ENCODE results near the gene ANKRA2.

ANKRA2 gene, protein sequence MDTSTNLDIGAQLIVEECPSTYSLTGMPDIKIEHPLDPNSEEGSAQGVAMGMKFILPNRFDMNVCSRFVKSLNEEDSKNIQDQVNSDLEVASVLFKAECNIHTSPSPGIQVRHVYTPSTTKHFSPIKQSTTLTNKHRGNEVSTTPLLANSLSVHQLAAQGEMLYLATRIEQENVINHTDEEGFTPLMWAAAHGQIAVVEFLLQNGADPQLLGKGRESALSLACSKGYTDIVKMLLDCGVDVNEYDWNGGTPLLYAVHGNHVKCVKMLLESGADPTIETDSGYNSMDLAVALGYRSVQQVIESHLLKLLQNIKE

GRCh38 chr5:73565139-73565968 is at the start of gene ANKRA2, which contains the start of gene UTP15:
Gene ANKRA2, minus strand, starts transcription at chr5:73565639. Its CDS starts 2,758 bp downstream, at chr5:73562881.
Gene UTP15, plus strand, starts transcription at chr5:73565743. Its CDS starts 1,602 bp downstream, at chr5:73567345.
- Mint-ChIP-seq H3K36me3 (peaks cover 10% of the 10 kb centered on the region), H3K4me3 (peak within 1 kb of the TSS; percentile 100), H3K4me1 (peaks cover 49% of the 10 kb centered on the region), H3K9me3 (no peaks in the 10 kb centered on the region), H3K27ac (peak within 1 kb of the TSS; percentile 100), H3K27me3 (no peaks in the 10 kb centered on the region)

DNA sequence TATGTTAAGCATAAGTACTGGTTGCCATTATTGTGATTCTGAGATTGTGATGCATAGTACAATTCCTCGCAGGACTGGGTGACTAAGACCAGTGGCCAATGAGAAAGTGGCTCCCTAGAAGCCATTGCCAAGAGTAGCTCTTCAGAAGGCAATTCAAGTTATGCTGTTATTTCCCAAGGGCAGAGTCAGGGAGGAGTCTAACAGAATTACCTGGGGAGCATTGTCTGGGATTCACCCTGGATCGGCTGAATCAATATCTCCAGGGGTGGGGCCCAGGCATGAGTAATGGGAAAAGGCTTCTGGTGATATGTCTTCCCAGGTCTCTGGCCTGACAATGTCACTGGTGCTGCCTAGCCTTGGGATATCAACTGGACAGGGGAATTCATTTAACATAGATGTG is 49.6 kb upstream of the ANKRA2 start:
- Mint-ChIP-seq H3K36me3 (no peaks in the 10 kb centered on the region), H3K9me3 (no peaks in the 10 kb centered on the region), H3K4me3 (no peak overlapping the region), H3K27me3 (peaks cover 22% of the 10 kb centered on the region), H3K27ac (no peak overlapping the region), H3K4me1 (no peaks in the 10 kb centered on the region)

- H3K27ac Mint-ChIP-seq, result no peak overlapping the region
- no peaks in the 10 kb centered on the region for H3K36me3 Mint-ChIP-seq
- no peaks in the 10 kb centered on the region for H3K4me1 Mint-ChIP-seq
- H3K27me3 Mint-ChIP-seq, result peaks cover 20% of the 10 kb centered on the region
- no peaks in the 10 kb centered on the region for H3K9me3 Mint-ChIP-seq
- no peak overlapping the region for H3K4me3 Mint-ChIP-seq
These were observed 47.4 kb upstream of the ANKRA2 start for GRCh38 chr5:73612799-73613198.

DNA sequence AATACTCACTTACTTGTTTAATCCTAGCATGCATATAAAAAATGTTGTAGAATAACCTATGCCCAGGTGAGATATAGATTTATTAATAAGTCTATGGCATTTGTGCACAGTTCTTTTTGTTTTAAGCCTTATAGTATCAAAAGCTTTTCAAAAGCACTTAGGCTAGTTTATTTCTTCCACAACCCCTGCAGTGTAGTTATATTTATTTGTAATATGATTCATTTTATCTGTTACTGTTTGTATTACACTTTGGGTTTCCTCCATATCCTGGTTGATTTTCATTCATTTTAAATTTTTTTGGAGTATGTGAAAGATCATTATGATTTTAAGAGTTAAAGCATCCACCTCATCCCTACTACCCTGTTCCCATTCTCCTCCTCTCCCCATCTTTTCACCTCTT is 41.8 kb upstream of the ANKRA2 start:
- no peaks in the 10 kb centered on the region for H3K36me3 Mint-ChIP-seq
- H3K4me3 Mint-ChIP-seq, result no peak overlapping the region
- no peak overlapping the region for H3K27ac Mint-ChIP-seq
- H3K27me3 Mint-ChIP-seq, result peaks cover 12% of the 10 kb centered on the region
- H3K4me1 Mint-ChIP-seq, result no peaks in the 10 kb centered on the region
- no peaks in the 10 kb centered on the region for H3K9me3 Mint-ChIP-seq

DNA sequence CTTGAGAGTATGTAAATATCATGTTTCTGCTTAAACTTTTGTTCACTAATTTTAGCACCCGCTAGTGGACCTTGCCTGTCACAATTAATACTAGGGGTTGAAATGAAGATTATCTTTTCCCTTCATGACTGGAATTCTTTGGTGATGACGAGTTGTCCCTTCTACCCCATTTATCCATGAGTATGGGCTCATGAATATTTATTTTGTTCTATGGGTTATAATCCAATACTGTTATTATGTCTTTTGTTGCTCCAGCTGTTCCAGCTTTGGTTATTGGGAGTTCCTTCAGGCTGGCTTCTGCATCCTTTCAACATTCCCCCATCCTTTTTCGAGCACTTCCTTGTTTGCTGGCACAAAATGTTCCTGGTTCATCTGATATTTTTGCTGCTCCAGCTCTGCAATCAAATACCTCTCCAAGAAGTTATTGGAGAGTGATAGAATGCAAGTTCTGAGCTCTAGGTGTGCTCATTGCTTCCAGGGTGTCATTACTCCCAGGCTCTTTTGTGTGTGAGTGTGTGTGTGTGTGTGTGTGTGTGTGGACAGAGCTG is 40.8 kb upstream of the ANKRA2 start:
- Mint-ChIP-seq H3K9me3 (peaks cover 5% of the 10 kb centered on the region), H3K4me3 (no peak overlapping the region), H3K27me3 (peaks cover 8% of the 10 kb centered on the region), H3K27ac (no peak overlapping the region), H3K36me3 (peaks cover 2% of the 10 kb centered on the region), H3K4me1 (no peaks in the 10 kb centered on the region)

DNA sequence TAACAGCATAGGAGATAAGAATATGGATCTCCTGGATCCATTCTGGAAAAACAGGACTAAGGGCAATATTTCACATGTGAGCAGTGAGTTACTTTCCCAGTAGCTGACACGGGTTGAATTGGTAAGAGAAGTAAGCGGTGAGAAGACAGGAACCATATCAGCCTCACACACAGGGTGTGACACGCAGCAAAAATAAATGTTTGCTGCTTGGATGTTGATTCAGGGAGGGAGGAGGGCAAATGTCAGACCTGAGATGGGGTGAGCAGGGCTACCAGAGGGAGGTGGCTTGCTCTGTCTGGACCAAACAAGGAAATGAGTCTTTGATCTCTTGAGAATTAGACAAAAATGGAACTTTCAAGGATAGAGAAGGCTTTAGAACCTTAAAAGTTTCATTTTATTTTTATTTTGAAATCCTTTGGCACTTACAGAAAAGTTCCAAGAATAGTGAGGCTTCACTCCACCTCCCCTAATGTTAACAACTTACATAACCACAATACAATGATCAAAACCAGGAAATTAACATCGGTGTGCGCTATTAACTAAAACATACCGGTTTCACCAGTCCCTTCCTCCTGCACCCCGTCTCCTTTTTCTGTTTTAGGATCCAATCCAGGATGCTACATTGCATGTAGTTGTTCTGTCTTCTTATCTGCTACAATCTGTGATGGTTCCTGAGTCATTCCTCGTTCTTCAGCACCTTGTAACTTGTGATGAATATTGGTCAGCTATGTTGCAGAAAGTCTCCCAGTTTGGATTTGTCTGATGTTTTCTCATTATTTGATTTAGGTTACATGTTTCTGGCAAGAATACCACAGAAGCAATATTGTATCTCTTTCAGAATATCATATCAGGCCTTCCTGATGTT is 40.0 kb upstream of the ANKRA2 start:
- peaks cover 5% of the 10 kb centered on the region for H3K9me3 Mint-ChIP-seq
- no peaks in the 10 kb centered on the region for H3K4me1 Mint-ChIP-seq
- H3K27ac Mint-ChIP-seq, result no peak overlapping the region
- H3K4me3 Mint-ChIP-seq, result no peak overlapping the region
- peaks cover 2% of the 10 kb centered on the region for H3K27me3 Mint-ChIP-seq
- H3K36me3 Mint-ChIP-seq, result peaks cover 2% of the 10 kb centered on the region

GRCh38 chr5:73603998-73604397 is 38.6 kb upstream of the ANKRA2 start:
- Mint-ChIP-seq H3K9me3 (peaks cover 5% of the 10 kb centered on the region), H3K4me1 (no peaks in the 10 kb centered on the region), H3K27me3 (peaks cover 4% of the 10 kb centered on the region), H3K4me3 (no peak overlapping the region), H3K36me3 (peaks cover 2% of the 10 kb centered on the region), H3K27ac (no peak overlapping the region)

DNA sequence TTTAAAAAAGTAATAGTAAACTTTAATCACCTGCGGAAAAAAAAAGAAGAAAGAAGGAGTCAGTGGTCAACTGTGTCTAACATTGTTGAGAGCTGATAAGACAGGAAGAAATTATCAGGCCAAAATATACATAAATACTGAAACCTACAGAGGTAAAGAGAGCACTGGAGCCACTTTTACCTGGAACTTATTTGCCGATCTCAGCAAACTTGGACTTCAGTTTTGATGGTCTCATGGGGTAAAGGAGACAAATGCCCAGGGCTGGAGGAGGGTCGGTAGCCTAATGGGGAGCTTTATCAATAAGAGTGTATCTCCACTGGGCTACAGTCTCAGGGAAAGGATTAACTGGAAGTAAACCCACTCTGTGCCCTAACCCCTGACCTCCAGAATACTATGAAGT is 33.9 kb upstream of the ANKRA2 start:
- Mint-ChIP-seq H3K9me3 (peaks cover 5% of the 10 kb centered on the region), H3K27ac (no peak overlapping the region), H3K4me1 (no peaks in the 10 kb centered on the region), H3K4me3 (no peak overlapping the region), H3K27me3 (peaks cover 5% of the 10 kb centered on the region), H3K36me3 (peaks cover 2% of the 10 kb centered on the region)

- H3K27me3 Mint-ChIP-seq, result peaks cover 5% of the 10 kb centered on the region
- H3K36me3 Mint-ChIP-seq, result peaks cover 2% of the 10 kb centered on the region
- H3K27ac Mint-ChIP-seq, result no peak overlapping the region
- H3K4me3 Mint-ChIP-seq, result no peak overlapping the region
- H3K4me1 Mint-ChIP-seq, result no peaks in the 10 kb centered on the region
- H3K9me3 Mint-ChIP-seq, result peaks cover 4% of the 10 kb centered on the region
These were observed 31.4 kb upstream of the ANKRA2 start for GRCh38 chr5:73596705-73597328.

GRCh38 chr5:73592551-73592950 is 27.1 kb upstream of the ANKRA2 start:
- no peaks in the 10 kb centered on the region for H3K4me1 Mint-ChIP-seq
- no peaks in the 10 kb centered on the region for H3K27me3 Mint-ChIP-seq
- H3K27ac Mint-ChIP-seq, result no peak overlapping the region
- no peak overlapping the region for H3K4me3 Mint-ChIP-seq
- H3K9me3 Mint-ChIP-seq, result no peaks in the 10 kb centered on the region
- peaks cover 2% of the 10 kb centered on the region for H3K36me3 Mint-ChIP-seq

DNA sequence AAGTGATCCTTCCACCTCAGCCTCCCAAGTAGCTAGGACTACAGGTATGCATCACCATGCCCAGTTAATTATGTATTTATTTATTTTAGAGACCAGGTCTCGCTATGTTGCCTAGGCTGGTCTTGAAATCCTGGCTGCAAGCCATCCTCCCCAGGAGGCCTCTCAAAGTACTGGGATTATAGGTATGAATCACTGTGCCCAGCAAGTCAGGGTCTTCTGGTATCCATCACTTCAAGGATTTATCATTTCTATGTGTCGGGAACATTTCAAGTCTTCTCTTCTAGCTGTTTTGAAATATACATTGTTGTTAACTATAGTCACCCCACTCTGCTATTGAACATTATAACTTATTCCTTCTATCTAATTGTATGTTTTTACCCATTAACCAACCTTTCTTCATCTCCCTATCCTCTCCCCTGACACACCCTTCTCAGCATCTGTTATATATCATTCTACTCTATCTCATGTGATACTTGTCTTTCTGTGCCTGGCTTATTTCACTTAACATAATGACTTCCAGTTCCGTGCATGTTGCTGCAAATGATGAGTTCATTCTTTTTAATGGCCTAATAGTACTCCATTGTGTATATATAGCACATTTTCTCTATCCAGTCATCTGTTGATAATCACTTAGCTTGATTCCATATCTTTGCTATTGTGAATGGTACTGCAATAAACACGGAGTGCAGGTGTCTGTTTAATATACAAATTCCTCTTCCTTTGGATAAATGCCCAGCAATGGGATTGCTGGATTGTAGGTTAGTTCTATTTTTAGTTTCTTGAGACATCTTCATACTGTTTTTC is 26.5 kb upstream of the ANKRA2 start:
- H3K4me1 Mint-ChIP-seq, result no peaks in the 10 kb centered on the region
- peaks cover 2% of the 10 kb centered on the region for H3K36me3 Mint-ChIP-seq
- no peak overlapping the region for H3K27ac Mint-ChIP-seq
- H3K4me3 Mint-ChIP-seq, result no peak overlapping the region
- no peaks in the 10 kb centered on the region for H3K27me3 Mint-ChIP-seq
- H3K9me3 Mint-ChIP-seq, result no peaks in the 10 kb centered on the region

DNA sequence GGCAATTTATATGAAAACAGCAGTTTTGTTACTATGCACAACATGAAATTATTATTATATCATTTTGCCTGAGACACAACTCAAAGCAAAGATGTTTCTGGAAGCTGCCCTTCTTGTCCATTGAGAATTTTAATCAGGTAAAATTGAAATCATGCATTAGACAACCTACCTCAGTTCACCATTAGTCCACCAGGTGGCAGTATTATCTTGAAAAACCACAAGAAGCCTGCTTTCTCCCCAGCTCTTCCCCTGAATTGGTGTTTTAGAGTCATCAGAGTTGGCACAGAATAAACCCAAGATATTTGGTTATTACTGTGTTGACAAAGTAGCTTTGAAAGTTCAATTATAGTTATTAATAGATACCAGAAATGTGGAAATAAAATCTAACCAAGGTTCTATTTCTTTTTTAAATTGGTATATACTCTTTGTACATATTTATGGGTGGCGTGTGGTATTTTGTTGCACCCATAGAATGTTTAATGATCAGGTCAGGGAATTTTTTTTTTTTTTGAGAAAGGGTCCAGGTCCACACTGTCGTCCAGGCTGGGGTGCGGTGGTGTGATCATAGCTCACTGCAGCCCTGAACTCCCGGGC is 25.8 kb upstream of the ANKRA2 start:
- Mint-ChIP-seq H3K27me3 (no peaks in the 10 kb centered on the region), H3K27ac (no peak overlapping the region), H3K9me3 (no peaks in the 10 kb centered on the region)

DNA sequence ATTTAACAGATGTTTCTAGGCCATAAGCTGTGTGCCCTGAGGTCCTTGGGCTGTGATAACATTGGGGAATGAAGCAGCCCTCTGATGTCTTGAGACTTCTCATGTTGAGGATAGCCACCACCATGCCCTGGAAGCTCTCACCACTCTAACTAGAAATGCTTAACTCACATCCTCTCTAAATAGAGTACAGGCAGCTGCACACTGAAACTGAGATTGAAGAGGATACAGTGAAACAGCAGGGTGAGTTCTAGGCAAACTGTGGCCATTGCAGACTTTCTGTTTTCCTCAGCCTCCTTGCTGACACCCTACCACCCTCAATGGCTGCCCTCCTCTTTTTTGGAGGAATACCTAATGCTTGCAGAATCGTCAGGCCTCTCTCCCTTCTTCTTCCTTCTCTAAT is 22.5 kb upstream of the ANKRA2 start:
- H3K36me3 Mint-ChIP-seq, result peaks cover 2% of the 10 kb centered on the region
- H3K27me3 Mint-ChIP-seq, result no peaks in the 10 kb centered on the region
- no peaks in the 10 kb centered on the region for H3K4me1 Mint-ChIP-seq
- no peak overlapping the region for H3K27ac Mint-ChIP-seq
- no peak overlapping the region for H3K4me3 Mint-ChIP-seq
- H3K9me3 Mint-ChIP-seq, result no peaks in the 10 kb centered on the region

More for the DNA sequence above, 25.8 kb upstream of the ANKRA2 start:
- no peaks in the 10 kb centered on the region for H3K4me1 Mint-ChIP-seq
- H3K4me3 Mint-ChIP-seq, result no peak overlapping the region
- H3K36me3 Mint-ChIP-seq, result peaks cover 2% of the 10 kb centered on the region
